Stomach (tissue), 9 donors: ENCODE data around the gene BET1L. TPM values are rescaled to one million over a fixed set of nuclear protein-coding genes. Genes with fewer than 3 reads are reported as not detected.

Experiments
- DNase-seq, 2 donors: peaks; one replicate each; pipeline versions ENCODE4 v3.0.0 to v3.0.0-alpha.2; 2013 to 2019
- H3K27ac ChIP-seq, 5 donors: fragments of 200-600 bp in 4 of 5; sonication (generic) in 4 of 5; one replicate each; pipeline ENCODE4 v1.5.1; 2013 to 2019; ENCODE audit warnings: mild to moderate bottlenecking in 1 of 5, moderate library complexity in 1 of 5
- H3K27me3 ChIP-seq, 3 donors: fragments of 200-600 bp; sonication (generic); one replicate each; pipeline ENCODE4 v1.5.1; 2017 to 2019; ENCODE audit warnings: mixed run types in 1 of 3
- H3K36me3 ChIP-seq, 4 donors: fragments of 200-600 bp; sonication (generic); 1 replicate in 3 of 4; 2 replicates in 1 of 4; pipeline ENCODE4 v1.5.1; 2016 to 2019
- H3K4me1 ChIP-seq, 4 donors: fragments of 200-600 bp; sonication (generic); one replicate each; pipeline ENCODE4 v1.5.1; 2016 to 2019
- H3K4me3 ChIP-seq, 4 donors: fragments of 200-600 bp; sonication (generic) in 3 of 4; one replicate each; pipeline ENCODE4 v1.5.1; 2016 to 2019; ENCODE audit warnings: mild to moderate bottlenecking in 1 of 4
- H3K9me3 ChIP-seq, 4 donors: fragments of 200-600 bp; sonication (generic); one replicate each; pipeline ENCODE4 v1.5.1; 2016 to 2019
- CTCF ChIP-seq, 7 experiments: fragments of 450-650 bp in 4 of 7; fragments of 200-600 bp in 3 of 7; sonication (generic) in 3 of 7; IDR thresholded peaks; one replicate each; pipeline ENCODE4 v1.5.1; 2016 to 2019; ENCODE audit warnings: antibody characterized with exemption in 7 of 7, control low read depth in 2 of 7, mild to moderate bottlenecking in 1 of 7
- EP300 ChIP-seq: sonication (generic); formaldehyde crosslinking; IDR thresholded peaks from one replicate; pipeline ENCODE4 v1.6.1; 2017; ENCODE audit warnings: antibody characterized with exemption
- POLR2A ChIP-seq, 4 donors: fragments of 450-650 bp; IDR thresholded peaks; one replicate each; pipeline ENCODE4 v1.6.1; 2016; ENCODE audit warnings: antibody characterized with exemption in 4 of 4, control low read depth in 2 of 4, mild to moderate bottlenecking in 1 of 4, moderate library complexity in 1 of 4
- POLR2AphosphoS5 ChIP-seq, 3 donors: sonication (generic); formaldehyde crosslinking; IDR thresholded peaks; one replicate each; pipeline ENCODE4 v1.6.1; 2016; ENCODE audit warnings: antibody characterized with exemption in 3 of 3
- WGBS, 5 donors: extraction: QIAGEN DNeasy Blood & Tissue Kit in 3 of 5; methylation state at CpG; one replicate each; pipeline versions ENCODE4 v1.1.5 to v1.1.7; 2013 to 2018; 5-methylcytosine and 5-hydroxymethylcytosine counted together
- intact Hi-C: fragments of 100-400 bp; cut with DNase I; formaldehyde crosslinking; loops from one replicate; pipeline ENCODE4 v1.15.1; 2023; ENCODE audit warnings: low total_unique reads
- polyA plus RNA-seq, 3 donors: library from polyadenylated mRNA; stranded (reverse); fragments of 200-250 nt; gene quantifications; one replicate each; pipeline ENCODE4 v1.2.3, GENCODE V29; 2013
- total RNA-seq, 5 donors: library from RNA; depleted of rRNA; stranded (reverse); fragments of >200 nt; gene quantifications; one replicate each; pipeline versions ENCODE4 v1.1.0 to v1.2.3, GENCODE V29; 2014 to 2016
- donor health status: healthy with polysubstance abuse.
- donor health status: Bipolar disorder and iron deficiency.
- donor health status: healthy.

The BET1L gene
- total and polyA plus RNA-seq, 8 donors = 7.0 to 38.3 (median 26.6) TPM

- TF ChIP-seq CTCF (IDR thresholded peaks at IDR 0.05) (no peak), EP300 (no peak), POLR2A (IDR thresholded peaks at IDR 0.05) (no peak), POLR2AphosphoS5 (IDR thresholded peaks at IDR 0.05) (no peak)
- no peaks in the 10 kb centered on the region for H3K9me3 ChIP-seq
- H3K27me3 ChIP-seq = peaks cover 0 to 4% (median 0%) of the 10 kb centered on the region in 3 donors
- intact Hi-C loops = no loop called here
- H3K4me3 ChIP-seq = no peak overlapping the region
- peaks cover 0 to 6% (median 0%) of the 10 kb centered on the region in 4 donors for H3K4me1 ChIP-seq
- WGBS, 5 donors = 83 to 93% (median 87%) methylated on average over 5 of the region's 5 CpGs
- peaks cover 23 to 51% (median 50%) of the 10 kb centered on the region in 4 donors for H3K36me3 ChIP-seq
- no peak overlapping the region for H3K27ac ChIP-seq
- DNase-seq = no peak
Observed at GRCh38 chr11:253886-254270, 46.7 kb upstream of the BET1L start.

GRCh38 chr11:253160-253885 lies 46.1 kb upstream of the BET1L start:
- Histone ChIP-seq H3K27me3 (peaks cover 0 to 4% (median 0%) of the 10 kb centered on the region in 3 donors), H3K36me3 (peaks cover 28 to 57% (median 56%) of the 10 kb centered on the region in 4 donors), H3K27ac (no peak overlapping the region), H3K9me3 (no peaks in the 10 kb centered on the region), H3K4me3 (no peak overlapping the region), H3K4me1 (peaks cover 0 to 6% (median 0%) of the 10 kb centered on the region in 4 donors)
- TF ChIP-seq POLR2AphosphoS5 (IDR thresholded peaks at IDR 0.05) = no peak
- TF ChIP-seq POLR2A (IDR thresholded peaks at IDR 0.05) = no peak
- TF ChIP-seq CTCF (IDR thresholded peaks at IDR 0.05) = no peak
- no peak for TF ChIP-seq EP300
- no peak for DNase-seq
- intact Hi-C loops = no loop called here
- 66 to 77% (median 73%) methylated on average over 13 of the region's 13 CpGs for WGBS, 5 donors

GRCh38 chr11:252666-253065 lies 45.5 kb upstream of the BET1L start:
- no peak for TF ChIP-seq POLR2AphosphoS5 (IDR thresholded peaks at IDR 0.05)
- TF ChIP-seq CTCF (IDR thresholded peaks at IDR 0.05) = no peak
- no peak overlapping the region for H3K27ac ChIP-seq
- no peaks in the 10 kb centered on the region for H3K9me3 ChIP-seq
- no peaks in the 10 kb centered on the region for H3K27me3 ChIP-seq
- peaks cover 35 to 63% (median 62%) of the 10 kb centered on the region in 4 donors for H3K36me3 ChIP-seq
- intact Hi-C loops = no loop called here
- no peak overlapping the region for H3K4me3 ChIP-seq
- WGBS, 5 donors = 85 to 95% (median 92%) methylated on average over 8 of the region's 8 CpGs
- DNase-seq = no peak
- peaks cover 0 to 6% (median 0%) of the 10 kb centered on the region in 4 donors for H3K4me1 ChIP-seq

GRCh38 chr11:251550-251949 lies 44.4 kb upstream of the BET1L start:
- DNase-seq = no peak
- intact Hi-C loops = no loop called here

More at GRCh38 chr11:251550-251949, 44.4 kb upstream of the BET1L start:
- 74 to 85% (median 78%) methylated on average over 10 of the region's 10 CpGs for WGBS, 5 donors
- Histone ChIP-seq H3K27me3 (no peaks in the 10 kb centered on the region), H3K27ac (no peak overlapping the region), H3K9me3 (no peaks in the 10 kb centered on the region), H3K36me3 (peaks cover 46 to 75% (median 74%) of the 10 kb centered on the region in 4 donors), H3K4me3 (no peak overlapping the region), H3K4me1 (peaks cover 0 to 6% (median 0%) of the 10 kb centered on the region in 4 donors)
- TF ChIP-seq CTCF (IDR thresholded peaks at IDR 0.05) (no peak), EP300 (no peak), POLR2AphosphoS5 (IDR thresholded peaks at IDR 0.05) (no peak), POLR2A (IDR thresholded peaks at IDR 0.05) (no peak)
